CD14-positive monocyte (primary cell): Measurements from ENCODE around the gene METTL16. TPM values are rescaled to one million over a fixed set of nuclear protein-coding genes. Genes with fewer than 3 reads are reported as not detected.

Experiments used
- DNase-seq, 3 donors: peaks; one replicate each; pipeline ENCODE4 v3.0.0-alpha.2; 2011 to 2022
- H2AFZ ChIP-seq: 2 replicates; pipeline ENCODE4 v1.6.0; 2012; ENCODE audit warnings: mild to moderate bottlenecking, low read depth, low read length, inconsistent platforms; ENCODE audit not compliant: insufficient read depth, poor library complexity, severe bottlenecking
- H3K27ac ChIP-seq, 2 donors: 1 replicate in 1 of 2; 2 replicates in 1 of 2; pipeline ENCODE4 v1.5.1; 2012 to 2013; ENCODE audit warnings: low read length in 2 of 2, control low read depth in 1 of 2, inconsistent platforms in 1 of 2, low read depth in 1 of 2, mild to moderate bottlenecking in 1 of 2
- H3K27me3 ChIP-seq, 2 donors: one replicate each; pipeline versions ENCODE4 v1.6.0 to v1.6.1; 2011 to 2013; ENCODE audit warnings: low read length in 2 of 2; ENCODE audit not compliant: control insufficient read depth in 2 of 2, insufficient read depth in 2 of 2
- H3K36me3 ChIP-seq, 2 donors: replicated peaks in 1 of 2; 1 replicate in 1 of 2; 2 replicates in 1 of 2; pipeline versions ENCODE4 v1.5.1 to v1.6.1; 2012 to 2013; ENCODE audit warnings: low read length in 2 of 2, control low read depth in 1 of 2, inconsistent platforms in 1 of 2, mild to moderate bottlenecking in 1 of 2; ENCODE audit not compliant: insufficient read depth in 2 of 2, control insufficient read depth in 1 of 2
- H3K4me1 ChIP-seq, 2 donors: 1 replicate in 1 of 2; 2 replicates in 1 of 2; pipeline versions ENCODE4 v1.5.1 to v1.6.1; 2012 to 2013; ENCODE audit warnings: low read length in 2 of 2, control low read depth in 1 of 2, inconsistent platforms in 1 of 2, mild to moderate bottlenecking in 1 of 2, moderate library complexity in 1 of 2; ENCODE audit not compliant: insufficient read depth in 2 of 2, control insufficient read depth in 1 of 2
- H3K4me2 ChIP-seq: replicated peaks from 2 replicates; pipeline ENCODE3; 2012; ENCODE audit warnings: low read length, moderate library complexity, mild to moderate bottlenecking; ENCODE audit not compliant: poor library complexity, severe bottlenecking; ENCODE audit errors: extremely low read depth
- H3K4me3 ChIP-seq, 3 experiments: fragments of 200-600 bp in 1 of 3; sonication (generic) in 1 of 3; replicated peaks in 1 of 3; 1 replicate in 2 of 3; 2 replicates in 1 of 3; pipeline ENCODE4 v1.5.1; 2011 to 2013; ENCODE audit warnings: low read length in 3 of 3, mild to moderate bottlenecking in 3 of 3, control low read depth in 2 of 3, low read depth in 2 of 3, inconsistent platforms in 1 of 3, moderate library complexity in 1 of 3
- H3K79me2 ChIP-seq: 2 replicates; pipeline ENCODE4 v1.6.0; 2012; ENCODE audit warnings: mild to moderate bottlenecking, control low read depth, inconsistent platforms, low read length, moderate library complexity; ENCODE audit not compliant: insufficient read depth
- H3K9ac ChIP-seq: 2 replicates; pipeline ENCODE4 v1.6.0; 2017; ENCODE audit warnings: low read length, mild to moderate bottlenecking; ENCODE audit not compliant: insufficient read depth, poor library complexity, severe bottlenecking
- H3K9me3 ChIP-seq, 2 donors: replicated peaks in 1 of 2; 1 replicate in 1 of 2; 2 replicates in 1 of 2; pipeline versions ENCODE4 v1.5.1 to v1.6.1; 2012 to 2013; ENCODE audit warnings: low read length in 2 of 2, control low read depth in 1 of 2; ENCODE audit not compliant: control insufficient read depth in 1 of 2, insufficient read depth in 1 of 2
- H4K20me1 ChIP-seq: 2 replicates; pipeline ENCODE4 v1.6.0; 2012; ENCODE audit warnings: mild to moderate bottlenecking, low read length, control low read depth, moderate library complexity; ENCODE audit not compliant: insufficient read depth
- H3K27ac Mint-ChIP-seq, 7 donors: one replicate each; pipeline ENCODE4 v1.8.0; 2020; ENCODE audit warnings: mild to moderate bottlenecking in 7 of 7, mixed read lengths in 7 of 7, moderate library complexity in 6 of 7, inconsistent platforms in 2 of 7
- H3K27me3 Mint-ChIP-seq, 3 donors: one replicate each; pipeline ENCODE4 v1.8.0; 2021 to 2022; ENCODE audit warnings: low read depth in 3 of 3, mild to moderate bottlenecking in 3 of 3, mixed read lengths in 3 of 3, moderate library complexity in 3 of 3, inconsistent platforms in 1 of 3
- H3K36me3 Mint-ChIP-seq, 2 donors: one replicate each; pipeline ENCODE4 v1.8.0; 2020; ENCODE audit warnings: mixed read lengths in 2 of 2, inconsistent platforms in 1 of 2, mild to moderate bottlenecking in 1 of 2
- H3K4me1 Mint-ChIP-seq: one replicate; pipeline ENCODE4 v1.8.0; 2020; ENCODE audit warnings: mild to moderate bottlenecking, mixed read lengths
- H3K4me3 Mint-ChIP-seq, 2 donors: one replicate each; pipeline ENCODE4 v1.8.0; 2020; ENCODE audit warnings: mild to moderate bottlenecking in 2 of 2, mixed read lengths in 2 of 2, moderate library complexity in 1 of 2
- H3K9me3 Mint-ChIP-seq, 7 donors: one replicate each; pipeline ENCODE4 v1.8.0; 2020 to 2022; ENCODE audit warnings: mixed read lengths in 7 of 7, mild to moderate bottlenecking in 6 of 7, moderate library complexity in 6 of 7, inconsistent platforms in 2 of 7
- CTCF ChIP-seq: fragments of 200-600 bp; IDR thresholded peaks from one replicate; pipeline ENCODE4 v1.8.0; 2022; ENCODE audit warnings: antibody characterized with exemption, mild to moderate bottlenecking
- WGBS: methylation state at CpG from one replicate; pipeline ENCODE4 v1.1.5; 2013; ENCODE audit warnings: missing lambda C conversion rate; ENCODE audit not compliant: insufficient coverage; 5-methylcytosine and 5-hydroxymethylcytosine counted together
- intact Hi-C, 2 donors: fragments of 100-400 bp; cut with micrococcal nuclease; formaldehyde crosslinking; loops; one replicate each; pipeline versions ENCODE4 v1.15.0 to v1.15.1; 2023
- polyA plus RNA-seq, 3 donors: library from polyadenylated mRNA; depleted of rRNA in 1 of 3; unstranded in 2 of 3; stranded (reverse) in 1 of 3; fragments of 300-500 nt in 2 of 3; fragments of >200 nt in 1 of 3; fragmentation: Illumina TruSeq in 2 of 3; gene quantifications; 1 replicate in 2 of 3; 2 replicates in 1 of 3; pipeline ENCODE4 v1.2.3, GENCODE V29; 2012 to 2021

The METTL16 gene
- polyA plus RNA-seq, 3 donors, result 3.0 to 8.0 (median 4.7) TPM

DNA sequence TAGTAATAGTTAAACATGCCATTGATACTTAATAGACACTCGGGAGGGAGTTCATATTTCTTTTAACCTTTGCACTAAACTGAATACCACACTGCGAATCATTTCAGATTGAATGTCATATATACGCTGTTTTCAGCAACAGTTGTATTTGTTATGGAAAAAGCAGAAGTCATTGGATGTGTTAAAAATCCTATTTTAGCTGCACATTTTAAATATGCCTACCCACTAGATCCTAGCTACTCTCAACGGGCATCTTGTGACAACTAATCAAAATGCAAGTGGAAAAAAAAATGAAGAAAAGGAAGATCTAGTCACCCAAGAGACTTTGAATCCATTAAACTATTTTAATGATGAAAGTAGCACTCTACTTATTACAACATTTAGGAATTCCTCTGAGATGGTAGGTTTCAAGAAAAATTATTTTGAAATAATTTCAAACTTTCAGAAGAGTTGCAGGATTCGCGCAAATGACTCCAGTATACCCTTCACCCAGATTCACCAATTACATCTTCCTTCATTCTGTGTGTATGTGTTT, 59.4 kb downstream of the METTL16 start:
- H3K36me3 Mint-ChIP-seq, result peaks cover 21 to 33% of the 10 kb centered on the region in 2 donors
- no peaks in the 10 kb centered on the region for H3K79me2 ChIP-seq

GRCh38 chr17:2450016-2450650, 61.6 kb downstream of the METTL16 start:
- H3K27me3 ChIP-seq, result no peaks in the 10 kb centered on the region
- H3K4me1 Mint-ChIP-seq, result peaks cover 21% of the 10 kb centered on the region
- H3K4me1 ChIP-seq, result peaks cover 0 to 17% of the 10 kb centered on the region in 2 donors
- peak overlapping the region in 3 of 7 donors; percentile 46 to 75 (median 51) for H3K27ac Mint-ChIP-seq
- H4K20me1 ChIP-seq, result no peaks in the 10 kb centered on the region
- H3K4me2 ChIP-seq, result no peak overlapping the region
- peaks cover 0 to 10% (median 3%) of the 10 kb centered on the region in 7 donors for H3K9me3 Mint-ChIP-seq
- peaks cover 20 to 30% of the 10 kb centered on the region in 2 donors for H3K36me3 Mint-ChIP-seq
- H2AFZ ChIP-seq, result no peak overlapping the region
- no peak for TF ChIP-seq CTCF
- WGBS, result no CpG with 5 or more reads among the region's 5 CpGs
- H3K27ac ChIP-seq, result peak overlapping the region in 1 of 2 donors; percentile 29
- H3K9me3 ChIP-seq, result peaks cover 0 to 3% of the 10 kb centered on the region in 2 donors
- DNase-seq, result no peak
- no peak overlapping the region for H3K9ac ChIP-seq
- no peaks in the 10 kb centered on the region for H3K79me2 ChIP-seq
- H3K27me3 Mint-ChIP-seq, result no peaks in the 10 kb centered on the region
- peaks cover 0 to 12% of the 10 kb centered on the region in 2 donors for H3K36me3 ChIP-seq
- no peak overlapping the region for H3K4me3 ChIP-seq
- intact Hi-C loops, result no loop called here
- no peak overlapping the region for H3K4me3 Mint-ChIP-seq

More for the DNA sequence above, 59.4 kb downstream of the METTL16 start:
- Mint-ChIP-seq H3K9me3 (peaks cover 0 to 3% (median 0%) of the 10 kb centered on the region in 7 donors), H3K27me3 (no peaks in the 10 kb centered on the region), H3K4me3 (no peak overlapping the region), H3K27ac (peak overlapping the region in 3 of 7 donors; percentile 46 to 67 (median 48)), H3K4me1 (peaks cover 21% of the 10 kb centered on the region)
- H3K36me3 ChIP-seq, result peaks cover 0 to 23% of the 10 kb centered on the region in 2 donors
- WGBS, result no CpG with 5 or more reads among the region's 6 CpGs
- H3K27ac ChIP-seq, result peak overlapping the region in 1 of 2 donors; percentile 29
- no peak overlapping the region for H3K9ac ChIP-seq
- H3K4me3 ChIP-seq, result no peak overlapping the region
- H2AFZ ChIP-seq, result no peak overlapping the region
- peaks cover 0 to 17% of the 10 kb centered on the region in 2 donors for H3K4me1 ChIP-seq
- no peaks in the 10 kb centered on the region for H3K9me3 ChIP-seq
- H3K4me2 ChIP-seq, result no peak overlapping the region
- no peaks in the 10 kb centered on the region for H3K27me3 ChIP-seq
- peak in 1 of 3 donors; percentile 13 for DNase-seq
- intact Hi-C loops, result no loop called here
- no peak for TF ChIP-seq CTCF
- no peaks in the 10 kb centered on the region for H4K20me1 ChIP-seq
